Breast epithelium (tissue), 3 donors: Measurements from ENCODE around the gene UBR3.

ENCODE experiments used
- CTCF ChIP-seq, 3 donors: fragments of 450-650 bp; IDR thresholded peaks; one replicate each; pipeline ENCODE4 v1.5.1; 2016 to 2017; ENCODE audit warnings: antibody characterized with exemption in 3 of 3, mild to moderate bottlenecking in 3 of 3, moderate library complexity in 3 of 3
- POLR2A ChIP-seq: fragments of 450-650 bp; IDR thresholded peaks from one replicate; pipeline ENCODE4 v1.6.1; 2016; ENCODE audit warnings: antibody characterized with exemption, mild to moderate bottlenecking, moderate library complexity

GRCh38 chr2:169865492-169865891 is 38.2 kb downstream of the UBR3 start:
- no peak for TF ChIP-seq CTCF (IDR thresholded peaks at IDR 0.05)
- TF ChIP-seq POLR2A: no peak
